H9 (cell line): Measurements from ENCODE around the gene PCDHB7. TPM values are rescaled to one million over a fixed set of nuclear protein-coding genes. Genes with fewer than 3 reads are reported as not detected.

Experiments used
- DNase-seq: peaks from one replicate; pipeline ENCODE4 v3.0.0-alpha.2; 2017
- H2AFZ ChIP-seq: one replicate; pipeline ENCODE4 v1.6.1; 2013; ENCODE audit warnings: mild to moderate bottlenecking, low read length, control low read depth, moderate library complexity
- H2AK5ac ChIP-seq: 2 replicates; pipeline ENCODE4 v1.6.1; 2013; ENCODE audit warnings: low read length, control low read depth, mixed read lengths; ENCODE audit not compliant: insufficient read length
- H2BK120ac ChIP-seq: one replicate; pipeline ENCODE4 v1.6.1; 2013; ENCODE audit warnings: low read depth, mild to moderate bottlenecking, low read length, control low read depth, inconsistent platforms; ENCODE audit not compliant: poor library complexity, severe bottlenecking
- H2BK12ac ChIP-seq: 2 replicates; pipeline ENCODE4 v1.6.1; 2013; ENCODE audit warnings: low read length, control low read depth, mixed read lengths, low read depth; ENCODE audit not compliant: insufficient read length
- H2BK15ac ChIP-seq: 2 replicates; pipeline ENCODE4 v1.6.1; 2013; ENCODE audit warnings: low read depth, low read length, control low read depth
- H2BK20ac ChIP-seq: one replicate; pipeline ENCODE4 v1.6.1; 2013; ENCODE audit warnings: low read depth, mild to moderate bottlenecking, low read length, control low read depth, inconsistent platforms; ENCODE audit not compliant: poor library complexity, severe bottlenecking
- H2BK5ac ChIP-seq: 2 replicates; pipeline ENCODE4 v1.6.1; 2013; ENCODE audit warnings: low read length, control low read depth, mixed read lengths; ENCODE audit not compliant: insufficient read length
- H3K14ac ChIP-seq: 2 replicates; pipeline ENCODE4 v1.6.1; 2013; ENCODE audit warnings: low read length, control low read depth; ENCODE audit not compliant: insufficient read depth
- H3K18ac ChIP-seq: 2 replicates; pipeline ENCODE4 v1.6.1; 2013; ENCODE audit warnings: low read depth, mild to moderate bottlenecking, mixed read lengths, low read length, control low read depth; ENCODE audit not compliant: insufficient read length
- H3K23ac ChIP-seq: 2 replicates; pipeline ENCODE4 v1.6.1; 2013; ENCODE audit warnings: low read length, control low read depth, mixed read lengths, low read depth; ENCODE audit not compliant: insufficient read length
- H3K23me2 ChIP-seq: 2 replicates; pipeline ENCODE4 v1.6.1; 2013; ENCODE audit warnings: low read depth, mild to moderate bottlenecking, mixed read lengths, low read length, control low read depth; ENCODE audit not compliant: insufficient read length, poor library complexity, severe bottlenecking
- H3K27ac ChIP-seq: 2 replicates; pipeline ENCODE4 v1.5.1; 2013; ENCODE audit warnings: low read length, control low read depth, mixed read lengths, low read depth; ENCODE audit not compliant: insufficient read length
- H3K27me3 ChIP-seq: 2 replicates; pipeline ENCODE4 v1.6.1; 2013; ENCODE audit warnings: low read length, control low read depth, inconsistent platforms; ENCODE audit not compliant: insufficient read depth
- H3K4ac ChIP-seq: 2 replicates; pipeline ENCODE4 v1.6.1; 2013; ENCODE audit warnings: low read depth, mild to moderate bottlenecking, control low read depth, inconsistent platforms, low read length, moderate library complexity
- H3K4me1 ChIP-seq: 2 replicates; pipeline ENCODE4 v1.6.1; 2013; ENCODE audit warnings: low read length, control low read depth, inconsistent platforms; ENCODE audit not compliant: insufficient read depth
- H3K4me2 ChIP-seq: 2 replicates; pipeline ENCODE4 v1.6.1; 2013; ENCODE audit warnings: low read length, control low read depth, mixed read lengths; ENCODE audit not compliant: insufficient read length, insufficient read depth
- H3K56ac ChIP-seq: 2 replicates; pipeline ENCODE4 v1.6.1; 2013; ENCODE audit warnings: low read depth, mild to moderate bottlenecking, mixed read lengths, low read length, control low read depth; ENCODE audit not compliant: insufficient read length
- H3K79me1 ChIP-seq: 2 replicates; pipeline ENCODE4 v1.6.1; 2013; ENCODE audit warnings: low read depth, mild to moderate bottlenecking, moderate library complexity, low read length, control low read depth, inconsistent platforms; ENCODE audit not compliant: insufficient read depth, poor library complexity, severe bottlenecking
- H3K79me2 ChIP-seq: 2 replicates; pipeline ENCODE4 v1.6.1; 2013; ENCODE audit warnings: low read length, control low read depth, inconsistent platforms; ENCODE audit not compliant: insufficient read depth
- H3K9ac ChIP-seq: 2 replicates; pipeline ENCODE4 v1.6.1; 2013; ENCODE audit warnings: low read length, control low read depth, mixed read lengths; ENCODE audit not compliant: insufficient read length; ENCODE audit errors: extremely low read depth
- H3K9me3 ChIP-seq: one replicate; pipeline ENCODE4 v1.6.1; 2013; ENCODE audit warnings: low read depth, low read length, inconsistent platforms; ENCODE audit not compliant: control insufficient read depth
- H3T11ph ChIP-seq: one replicate; pipeline ENCODE4 v1.6.1; 2013; ENCODE audit warnings: mild to moderate bottlenecking, low read length, control low read depth, inconsistent platforms
- H4K20me1 ChIP-seq: one replicate; pipeline ENCODE4 v1.6.1; 2013; ENCODE audit not compliant: control insufficient read depth, insufficient read length, insufficient read depth
- H4K5ac ChIP-seq: 2 replicates; pipeline ENCODE4 v1.6.1; 2013; ENCODE audit warnings: low read depth, mild to moderate bottlenecking, mixed read lengths, low read length, control low read depth; ENCODE audit not compliant: insufficient read length
- H4K8ac ChIP-seq: replicated peaks from 2 replicates; pipeline ENCODE4 v1.6.1; 2013; ENCODE audit warnings: low read length, control low read depth, mixed read lengths, low read depth; ENCODE audit not compliant: insufficient read length
- H4K91ac ChIP-seq: 2 replicates; pipeline ENCODE4 v1.6.1; 2013; ENCODE audit warnings: low read depth, mild to moderate bottlenecking, moderate library complexity, mixed read lengths, low read length, control low read depth; ENCODE audit not compliant: insufficient read length
- H3K27ac Mint-ChIP-seq, 3 experiments: 2 replicates in 2 of 3; 3 replicates in 1 of 3; pipeline ENCODE4 v1.8.0; 2020 to 2021; ENCODE audit warnings: mixed read lengths in 3 of 3, mild to moderate bottlenecking in 1 of 3, moderate library complexity in 1 of 3
- H3K27me3 Mint-ChIP-seq: 2 replicates; pipeline ENCODE4 v1.8.0; 2021; ENCODE audit warnings: low read depth, mild to moderate bottlenecking, moderate library complexity, mixed read lengths
- H3K36me3 Mint-ChIP-seq, 3 experiments: 2 replicates in 2 of 3; 3 replicates in 1 of 3; pipeline ENCODE4 v1.8.0; 2020 to 2021; ENCODE audit warnings: low read depth in 3 of 3, mixed read lengths in 3 of 3; ENCODE audit not compliant: insufficient read depth in 1 of 3
- H3K4me1 Mint-ChIP-seq, 2 experiments: 2 replicates each; pipeline ENCODE4 v1.8.0; 2020; ENCODE audit warnings: mixed read lengths in 2 of 2
- H3K4me3 Mint-ChIP-seq, 2 experiments: 2 replicates in 1 of 2; 3 replicates in 1 of 2; pipeline ENCODE4 v1.8.0; 2020 to 2021; ENCODE audit warnings: mild to moderate bottlenecking in 2 of 2, mixed read lengths in 2 of 2, moderate library complexity in 1 of 2
- H3K9me3 Mint-ChIP-seq, 2 experiments: 2 replicates in 1 of 2; 3 replicates in 1 of 2; pipeline ENCODE4 v1.8.0; 2020; ENCODE audit warnings: mild to moderate bottlenecking in 2 of 2, mixed read lengths in 2 of 2, moderate library complexity in 1 of 2
- WGBS: extraction: QIAGEN DNeasy Blood & Tissue Kit; methylation state at CpG from one replicate; pipeline ENCODE4 v1.1.7; 2013; ENCODE audit warnings: missing lambda C conversion rate, low lambda C conversion rate, mixed read lengths; ENCODE audit not compliant: insufficient read length; ENCODE audit errors: extremely low coverage; 5-methylcytosine and 5-hydroxymethylcytosine counted together
- total RNA-seq: library from RNA; stranded (reverse); gene quantifications from 2 replicates; pipeline ENCODE4 v1.2.1, GENCODE V29; 2021
- TF ChIP-seq, protein P1 (sequence below): fragments of 200-600 bp; sonication (generic); conservative IDR thresholded peaks from 3 replicates; pipeline ENCODE4 v1.8.0; 2021; ENCODE audit warnings: antibody characterized with exemption, mild to moderate bottlenecking

Gene PCDHB7
- total RNA-seq, 1 experiment from 2014 or later = 0.52 TPM

DNA sequence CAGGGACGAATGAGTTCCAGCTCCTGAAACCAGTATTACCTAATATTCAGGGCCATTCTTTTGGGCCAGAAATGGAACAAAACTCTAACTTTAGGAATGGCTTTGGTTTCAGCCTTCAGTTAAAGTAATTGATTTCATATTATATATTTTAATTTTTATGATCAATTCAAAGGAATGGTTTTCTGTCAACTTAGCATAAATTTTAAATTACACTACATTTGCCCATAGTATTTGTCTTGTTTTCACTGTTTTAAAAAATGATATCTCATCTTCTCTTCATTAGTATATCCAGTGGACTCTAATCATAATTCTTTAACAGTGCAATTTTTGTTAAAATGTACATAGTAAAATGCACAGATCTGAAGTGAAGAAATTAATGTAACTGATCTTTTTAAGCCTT is 7.9 kb downstream of the PCDHB7 start:
- Histone ChIP-seq H3K23me2 (no peaks in the 10 kb centered on the region), H4K20me1 (no peaks in the 10 kb centered on the region), H3K14ac (no peak overlapping the region), H3K9ac (no peak overlapping the region), H3T11ph (no peak overlapping the region), H4K91ac (no peak overlapping the region), H3K9me3 (no peaks in the 10 kb centered on the region), H3K79me1 (no peaks in the 10 kb centered on the region), H3K18ac (no peak overlapping the region), H2BK15ac (no peak overlapping the region), H2BK120ac (no peak overlapping the region), H4K5ac (no peak overlapping the region), H3K27me3 (no peaks in the 10 kb centered on the region), H3K23ac (no peak overlapping the region), H2BK20ac (no peak overlapping the region), H3K4ac (no peak overlapping the region), H3K4me2 (no peak overlapping the region), H2BK12ac (no peak overlapping the region), H3K27ac (no peak overlapping the region), H2AK5ac (no peak overlapping the region), H3K56ac (no peak overlapping the region), H3K4me1 (no peaks in the 10 kb centered on the region), H2BK5ac (no peak overlapping the region), H4K8ac (no peak overlapping the region), H3K79me2 (no peaks in the 10 kb centered on the region), H2AFZ (no peak overlapping the region)
- Mint-ChIP-seq H3K4me3 (no peak overlapping the region), H3K27ac (no peak overlapping the region), H3K27me3 (peaks cover 2% of the 10 kb centered on the region), H3K4me1 (peaks cover 4 to 10% of the 10 kb centered on the region in 2 experiments), H3K36me3 (peaks cover 10 to 28% (median 15%) of the 10 kb centered on the region in 3 experiments), H3K9me3 (peaks cover 24 to 27% of the 10 kb centered on the region in 2 experiments)
- no CpG with 5 or more reads among the region's 1 CpG for WGBS
- TF ChIP-seq, protein P1, sequence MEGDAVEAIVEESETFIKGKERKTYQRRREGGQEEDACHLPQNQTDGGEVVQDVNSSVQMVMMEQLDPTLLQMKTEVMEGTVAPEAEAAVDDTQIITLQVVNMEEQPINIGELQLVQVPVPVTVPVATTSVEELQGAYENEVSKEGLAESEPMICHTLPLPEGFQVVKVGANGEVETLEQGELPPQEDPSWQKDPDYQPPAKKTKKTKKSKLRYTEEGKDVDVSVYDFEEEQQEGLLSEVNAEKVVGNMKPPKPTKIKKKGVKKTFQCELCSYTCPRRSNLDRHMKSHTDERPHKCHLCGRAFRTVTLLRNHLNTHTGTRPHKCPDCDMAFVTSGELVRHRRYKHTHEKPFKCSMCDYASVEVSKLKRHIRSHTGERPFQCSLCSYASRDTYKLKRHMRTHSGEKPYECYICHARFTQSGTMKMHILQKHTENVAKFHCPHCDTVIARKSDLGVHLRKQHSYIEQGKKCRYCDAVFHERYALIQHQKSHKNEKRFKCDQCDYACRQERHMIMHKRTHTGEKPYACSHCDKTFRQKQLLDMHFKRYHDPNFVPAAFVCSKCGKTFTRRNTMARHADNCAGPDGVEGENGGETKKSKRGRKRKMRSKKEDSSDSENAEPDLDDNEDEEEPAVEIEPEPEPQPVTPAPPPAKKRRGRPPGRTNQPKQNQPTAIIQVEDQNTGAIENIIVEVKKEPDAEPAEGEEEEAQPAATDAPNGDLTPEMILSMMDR = no peak
- no peak for DNase-seq
